ENCODE results near the gene ZNF263. TPM values are rescaled to one million over a fixed set of nuclear protein-coding genes. Genes with fewer than 3 reads are reported as not detected.

Gene ZNF263
- total RNA-seq, 6 experiments from 2014 or later: 7.1 to 13.9 (median 11.0) TPM

- intact Hi-C loops (cut with DNase I): no loop called here
- no peak overlapping the region for H3K4me3 ChIP-seq
- no peaks in the 10 kb centered on the region for H3K4me1 ChIP-seq
- no peak overlapping the region for H3K27ac ChIP-seq
- WGBS (ENCODE audit: insufficient coverage, low coverage, low lambda C conversion rate, missing lambda C conversion rate): 32% methylated on average over 3 of the region's 5 CpGs
- DNase-seq (no peak), ATAC-seq (no peak)
- no peak for TF ChIP-seq POLR2A (IDR thresholded peaks at IDR 0.05)
- no peak for TF ChIP-seq CTCF (IDR thresholded peaks at IDR 0.05)
- H3K36me3 ChIP-seq: no peaks in the 10 kb centered on the region
- H3K9me3 ChIP-seq: no peaks in the 10 kb centered on the region
- no peaks in the 10 kb centered on the region for H3K27me3 ChIP-seq
Measured at GRCh38 chr16:3241761-3242160, 41.5 kb upstream of the ZNF263 start.

DNA sequence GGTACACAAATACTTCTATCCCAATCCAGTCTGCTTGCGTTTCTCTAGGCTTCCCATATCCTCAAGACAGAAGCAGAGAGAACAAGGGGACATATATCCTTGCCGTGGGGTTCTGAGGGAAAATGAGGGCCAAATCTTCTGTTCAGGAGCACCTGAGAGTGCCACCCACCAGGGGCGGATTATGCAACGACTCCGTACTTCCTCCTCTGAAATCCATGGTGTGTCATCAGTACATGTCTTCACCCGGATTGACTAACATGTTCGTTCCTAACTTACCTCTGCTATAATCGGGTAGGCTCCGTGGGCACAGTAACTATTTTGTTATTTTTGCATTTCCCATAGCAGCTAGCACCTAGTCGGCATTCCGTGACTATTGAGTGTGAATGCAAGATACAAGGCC, 40.6 kb upstream of the ZNF263 start:
- Histone ChIP-seq H3K4me1 (no peaks in the 10 kb centered on the region), H3K9me3 (no peaks in the 10 kb centered on the region), H3K27me3 (no peaks in the 10 kb centered on the region), H3K4me3 (no peak overlapping the region), H3K27ac (no peak overlapping the region), H3K36me3 (no peaks in the 10 kb centered on the region)
- ATAC-seq (peak in 1 of 4 donors; percentile 35), DNase-seq (no peak)
- no peak for TF ChIP-seq POLR2A (IDR thresholded peaks at IDR 0.05)
- TF ChIP-seq CTCF (IDR thresholded peaks at IDR 0.05): no peak
- 48% methylated on average over 7 of the region's 11 CpGs for WGBS (ENCODE audit: insufficient coverage, low coverage, low lambda C conversion rate, missing lambda C conversion rate)
- intact Hi-C loops (cut with DNase I): no loop called here

- no peak for ATAC-seq
- H3K4me1 ChIP-seq: no peaks in the 10 kb centered on the region
- H3K27ac ChIP-seq: no peak overlapping the region
- no peaks in the 10 kb centered on the region for H3K9me3 ChIP-seq
- H3K36me3 ChIP-seq: no peaks in the 10 kb centered on the region
- H3K27me3 ChIP-seq: no peaks in the 10 kb centered on the region
- intact Hi-C loops (cut with DNase I): no loop called here
- DNase-seq: no peak
- TF ChIP-seq CTCF (IDR thresholded peaks at IDR 0.05) (no peak), POLR2A (IDR thresholded peaks at IDR 0.05) (no peak)
- WGBS (ENCODE audit: insufficient coverage, low coverage, low lambda C conversion rate, missing lambda C conversion rate): 80% methylated on average over 5 of the region's 6 CpGs
- no peak overlapping the region for H3K4me3 ChIP-seq
Measured at GRCh38 chr16:3243882-3244281, 39.4 kb upstream of the ZNF263 start.

DNA sequence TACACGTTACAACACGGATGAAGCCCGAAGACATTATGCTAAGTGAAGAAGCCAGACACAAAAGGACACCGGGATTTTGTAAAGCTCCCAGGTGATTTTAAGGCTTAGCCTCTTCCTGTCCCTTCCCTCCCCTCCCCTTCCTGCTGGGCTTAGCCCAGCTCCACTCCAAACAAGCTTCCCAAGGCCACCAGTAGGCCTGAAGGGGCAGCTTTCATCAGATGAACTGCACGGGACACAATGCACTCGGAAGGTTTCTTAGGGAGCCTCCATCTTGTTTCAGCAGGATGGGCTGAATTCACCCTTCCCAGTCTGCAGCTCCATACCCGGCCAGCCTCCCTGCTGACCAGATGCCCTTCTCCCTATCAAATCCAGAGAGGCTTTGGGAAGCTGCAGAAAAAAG, 37.3 kb upstream of the ZNF263 start:
- H3K27me3 ChIP-seq: no peaks in the 10 kb centered on the region
- H3K9me3 ChIP-seq: no peaks in the 10 kb centered on the region
- H3K36me3 ChIP-seq: no peaks in the 10 kb centered on the region
- 73% methylated on average over 7 of the region's 7 CpGs for WGBS (ENCODE audit: insufficient coverage, low coverage, low lambda C conversion rate, missing lambda C conversion rate)
- intact Hi-C loops (cut with DNase I): no loop called here
- H3K27ac ChIP-seq: no peak overlapping the region
- H3K4me3 ChIP-seq: no peak overlapping the region
- TF ChIP-seq CTCF (IDR thresholded peaks at IDR 0.05): no peak
- no peak for TF ChIP-seq POLR2A (IDR thresholded peaks at IDR 0.05)
- no peak for ATAC-seq
- DNase-seq: no peak
- no peaks in the 10 kb centered on the region for H3K4me1 ChIP-seq

- H3K4me1 ChIP-seq: no peaks in the 10 kb centered on the region
- DNase-seq (no peak), ATAC-seq (no peak)
- no CpG with 5 or more reads among the region's 10 CpGs for WGBS (ENCODE audit: insufficient coverage, low coverage, low lambda C conversion rate, missing lambda C conversion rate)
- no peaks in the 10 kb centered on the region for H3K36me3 ChIP-seq
- no peaks in the 10 kb centered on the region for H3K27me3 ChIP-seq
- no peaks in the 10 kb centered on the region for H3K9me3 ChIP-seq
- intact Hi-C loops (cut with DNase I): no loop called here
- TF ChIP-seq CTCF (IDR thresholded peaks at IDR 0.05) (no peak), POLR2A (IDR thresholded peaks at IDR 0.05) (no peak)
- no peak overlapping the region for H3K27ac ChIP-seq
- no peak overlapping the region for H3K4me3 ChIP-seq
Measured at GRCh38 chr16:3246876-3247275, 36.4 kb upstream of the ZNF263 start.

Measured in right lobe of liver (tissue), 6 donors.